GM23338 (cell line): Measurements from ENCODE around the gene P3R3URF.

Experiments used
- STAT1 ChIP-seq: IDR thresholded peaks from one replicate; pipeline ENCODE4 v1.6.1; 2016; ENCODE audit warnings: antibody characterized with exemption; ENCODE audit not compliant: unreplicated experiment
- TF ChIP-seq, protein P1 (sequence below), 2 experiments: fragments of 200-600 bp in 1 of 2; sonication (generic) in 1 of 2; conservative IDR thresholded peaks; 2 replicates each; pipeline versions ENCODE4 v1.5.1 to v1.6.1; 2016 to 2017; ENCODE audit warnings: antibody characterized with exemption in 2 of 2, low read depth in 2 of 2, mild to moderate bottlenecking in 2 of 2, moderate library complexity in 1 of 2

DNA sequence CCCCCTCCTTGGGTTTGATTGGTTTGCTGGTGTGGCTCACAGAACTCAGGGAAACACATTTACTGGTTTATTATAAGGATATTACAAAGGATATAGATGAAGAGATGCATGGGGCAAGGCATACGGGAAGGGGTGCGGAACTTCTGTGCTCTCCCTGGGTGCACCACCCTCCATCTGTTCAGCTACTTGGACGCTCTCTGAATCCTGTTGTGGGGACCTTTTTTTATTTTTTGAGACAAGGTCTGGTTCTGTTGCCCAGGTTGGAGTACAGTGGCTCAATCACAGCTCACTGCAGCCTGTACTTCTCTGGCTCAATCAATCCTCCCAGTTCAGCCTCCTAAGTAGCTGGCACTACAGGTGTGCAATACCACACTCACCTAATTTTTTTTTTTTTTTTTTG lies 34.3 kb upstream of the P3R3URF start:
- TF ChIP-seq, protein P1, sequence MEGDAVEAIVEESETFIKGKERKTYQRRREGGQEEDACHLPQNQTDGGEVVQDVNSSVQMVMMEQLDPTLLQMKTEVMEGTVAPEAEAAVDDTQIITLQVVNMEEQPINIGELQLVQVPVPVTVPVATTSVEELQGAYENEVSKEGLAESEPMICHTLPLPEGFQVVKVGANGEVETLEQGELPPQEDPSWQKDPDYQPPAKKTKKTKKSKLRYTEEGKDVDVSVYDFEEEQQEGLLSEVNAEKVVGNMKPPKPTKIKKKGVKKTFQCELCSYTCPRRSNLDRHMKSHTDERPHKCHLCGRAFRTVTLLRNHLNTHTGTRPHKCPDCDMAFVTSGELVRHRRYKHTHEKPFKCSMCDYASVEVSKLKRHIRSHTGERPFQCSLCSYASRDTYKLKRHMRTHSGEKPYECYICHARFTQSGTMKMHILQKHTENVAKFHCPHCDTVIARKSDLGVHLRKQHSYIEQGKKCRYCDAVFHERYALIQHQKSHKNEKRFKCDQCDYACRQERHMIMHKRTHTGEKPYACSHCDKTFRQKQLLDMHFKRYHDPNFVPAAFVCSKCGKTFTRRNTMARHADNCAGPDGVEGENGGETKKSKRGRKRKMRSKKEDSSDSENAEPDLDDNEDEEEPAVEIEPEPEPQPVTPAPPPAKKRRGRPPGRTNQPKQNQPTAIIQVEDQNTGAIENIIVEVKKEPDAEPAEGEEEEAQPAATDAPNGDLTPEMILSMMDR (conservative IDR thresholded peaks at IDR 0.05; ENCODE audit: low read depth in 2 of 2): no peak
- TF ChIP-seq STAT1: no peak
